ENCODE measurements around the gene IGF1.

IGF1 gene

DNA sequence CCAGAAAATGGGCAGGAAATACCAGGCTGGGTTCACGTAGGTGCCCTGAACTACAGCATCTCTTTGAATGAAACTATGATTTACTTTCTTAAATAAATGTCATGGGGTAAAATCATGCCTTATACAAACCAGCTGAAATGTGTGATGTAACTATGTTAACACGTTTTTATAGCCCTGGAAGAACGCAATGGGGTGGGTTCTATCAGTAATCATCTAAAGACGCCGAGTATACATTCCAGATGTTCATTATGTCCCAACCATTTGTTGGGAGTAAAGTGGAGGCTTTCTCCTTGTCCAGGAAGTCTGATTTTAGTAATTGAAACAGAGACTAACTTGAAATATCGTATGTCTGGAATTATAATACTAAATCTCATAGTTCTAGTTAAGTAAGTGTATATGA is 16.2 kb upstream of the IGF1 start:
- peak; percentile 35 for DNase-seq (ENCODE audit: low read depth)

DNA sequence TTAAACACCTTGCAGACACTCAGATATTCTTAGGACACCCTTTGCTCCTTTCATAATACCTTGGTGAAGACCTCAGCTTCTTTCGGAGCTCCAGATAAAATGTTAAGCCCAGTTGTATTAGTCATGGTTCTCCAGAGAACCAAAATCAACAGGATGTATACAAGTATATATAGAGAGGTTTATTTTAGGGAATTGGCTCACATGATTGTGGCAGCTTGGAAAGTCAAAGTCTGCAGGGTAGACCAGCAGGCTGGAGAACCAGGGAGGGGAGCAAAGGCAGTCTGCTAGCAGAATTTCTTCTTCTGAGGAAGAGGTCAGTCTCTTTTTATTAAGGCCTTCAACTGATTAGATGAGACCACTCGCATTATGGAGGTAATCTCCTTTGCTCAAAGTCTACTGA is 6.9 kb upstream of the IGF1 start:
- no peak for DNase-seq (ENCODE audit: low read depth)

GRCh38 chr12:102486153-102486552 is 5.8 kb upstream of the IGF1 start:
- DNase-seq (ENCODE audit: low read depth): no peak

DNA sequence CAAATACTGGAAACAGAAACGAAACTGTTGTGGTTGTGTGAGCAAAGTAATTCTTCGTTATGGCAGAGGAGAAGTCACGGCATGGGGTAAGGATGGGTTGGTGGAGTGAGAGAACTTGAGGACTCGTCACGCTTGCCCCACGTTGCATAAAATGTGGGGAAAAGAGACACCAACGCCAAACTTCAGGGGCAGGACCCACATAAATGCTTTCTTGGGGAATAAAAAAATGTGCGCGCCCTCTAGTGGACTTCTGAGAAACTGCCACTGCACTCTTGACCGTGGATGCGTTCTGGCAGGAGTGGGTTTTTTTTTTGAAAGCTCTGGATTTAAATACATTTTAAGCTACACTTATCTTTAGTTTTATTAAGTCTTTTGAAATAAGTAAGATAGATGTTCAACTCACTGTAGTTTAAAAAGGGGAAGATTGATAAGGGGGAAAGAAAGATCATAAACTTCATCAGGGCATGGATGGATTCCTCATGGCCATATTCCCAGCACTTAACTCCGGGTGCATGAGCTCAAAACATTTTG is 4.1 kb upstream of the IGF1 start:
- peak; percentile 44 for DNase-seq (ENCODE audit: low read depth)

- no peak for DNase-seq (ENCODE audit: low read depth)
These were observed 3.7 kb upstream of the IGF1 start for GRCh38 chr12:102484017-102484416.

DNA sequence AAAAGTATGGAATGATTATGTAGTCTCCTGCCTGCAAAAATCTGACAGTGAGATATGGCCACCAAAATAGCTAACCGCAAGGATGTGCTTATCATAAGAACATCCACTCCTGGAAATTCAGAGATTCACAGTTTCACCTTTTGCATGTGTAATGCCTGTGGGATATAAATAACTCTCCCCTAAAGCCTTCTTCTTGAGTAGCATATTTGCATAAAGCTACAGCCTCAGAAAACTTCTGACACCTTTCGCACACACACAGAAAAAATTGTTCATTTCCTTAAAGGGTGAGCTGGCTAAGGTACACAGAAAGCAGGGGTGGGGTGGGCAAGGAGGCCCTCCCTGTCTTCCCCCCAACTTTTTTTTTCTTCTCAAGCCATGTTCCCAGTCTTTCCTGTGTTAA is 3.1 kb upstream of the IGF1 start:
- no peak for DNase-seq (ENCODE audit: low read depth)

- DNase-seq (ENCODE audit: low read depth): no peak
These were observed 1.5 kb upstream of the IGF1 start for GRCh38 chr12:102481705-102482425.

- no peak for DNase-seq (ENCODE audit: low read depth)
These were observed 424 bp downstream of the IGF1 start for GRCh38 chr12:102479939-102480338.

DNA sequence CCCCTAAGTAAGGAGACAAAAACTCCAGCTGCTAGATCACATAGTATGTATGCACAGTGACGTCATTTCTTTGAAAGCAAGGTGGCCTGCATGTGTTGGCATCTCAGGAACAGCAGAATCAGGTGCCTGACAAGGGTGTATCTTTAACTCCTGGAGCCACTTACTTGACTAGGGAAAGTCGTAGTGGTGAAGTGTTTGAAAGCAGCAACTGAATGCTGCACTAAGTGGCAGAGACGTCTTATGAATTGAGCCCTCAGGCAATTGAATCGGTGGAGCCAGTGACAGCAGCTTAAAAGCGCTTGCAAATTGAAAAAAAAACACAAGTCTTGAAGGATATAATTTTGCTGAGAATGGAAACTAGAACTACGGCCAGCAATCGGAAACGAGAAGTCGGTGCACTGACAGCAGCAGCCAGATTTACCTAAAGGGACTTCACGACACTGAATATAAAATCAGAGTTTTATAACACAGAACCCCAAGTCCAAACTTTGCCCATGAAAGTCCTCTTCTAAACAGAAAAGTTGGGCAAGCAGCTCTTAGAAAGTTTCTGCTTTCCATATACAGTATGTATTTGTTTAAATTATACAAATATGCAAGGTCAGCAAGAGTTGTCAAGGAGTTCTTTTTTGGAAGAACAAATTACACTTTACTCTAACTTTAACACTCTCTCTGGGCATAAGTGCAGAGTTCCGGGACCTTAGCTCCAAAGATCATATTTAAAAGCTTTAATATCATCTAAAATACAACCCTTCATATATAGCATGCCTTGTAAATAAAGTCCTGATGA is 1.1 kb downstream of the IGF1 start:
- DNase-seq (ENCODE audit: low read depth): no peak

DNA sequence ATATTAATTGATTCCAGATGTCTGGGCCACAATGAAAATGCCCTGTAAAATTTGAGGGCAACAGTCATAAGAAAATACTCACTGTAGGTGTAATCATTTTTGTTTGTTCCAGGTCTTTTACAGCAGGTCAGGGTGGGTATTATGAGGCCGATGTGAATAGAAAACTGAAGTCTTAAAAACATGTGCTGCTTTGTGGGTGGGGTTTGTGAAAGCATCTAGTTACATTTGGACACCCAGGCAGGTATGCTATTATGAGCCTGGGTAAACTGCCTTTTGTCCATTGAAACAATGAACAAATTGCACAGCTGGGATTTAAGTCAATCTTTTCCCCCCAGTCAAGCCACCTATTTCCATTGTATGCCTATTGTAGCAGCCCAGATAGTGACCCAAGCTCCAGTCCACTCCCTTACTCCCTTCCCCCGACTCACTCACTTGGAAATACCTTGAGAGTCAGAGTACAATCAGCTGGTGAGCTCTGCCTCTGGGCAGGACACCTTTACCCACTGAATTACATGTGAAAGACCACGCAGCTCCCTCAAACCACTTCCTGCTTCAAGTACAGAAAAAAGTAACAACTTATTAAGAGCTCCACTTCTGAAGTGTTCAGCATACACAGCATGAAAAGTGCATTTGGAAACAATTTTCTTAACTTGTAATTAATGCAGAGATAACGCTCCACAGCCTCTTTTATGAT is 1.8 kb downstream of the IGF1 start:
- DNase-seq (ENCODE audit: low read depth): no peak

- no peak for DNase-seq (ENCODE audit: low read depth)
These were observed 5.0 kb downstream of the IGF1 start for GRCh38 chr12:102475355-102475754.

GRCh38 chr12:102474438-102475064 is 5.8 kb downstream of the IGF1 start:
- no peak for DNase-seq (ENCODE audit: low read depth)

DNA sequence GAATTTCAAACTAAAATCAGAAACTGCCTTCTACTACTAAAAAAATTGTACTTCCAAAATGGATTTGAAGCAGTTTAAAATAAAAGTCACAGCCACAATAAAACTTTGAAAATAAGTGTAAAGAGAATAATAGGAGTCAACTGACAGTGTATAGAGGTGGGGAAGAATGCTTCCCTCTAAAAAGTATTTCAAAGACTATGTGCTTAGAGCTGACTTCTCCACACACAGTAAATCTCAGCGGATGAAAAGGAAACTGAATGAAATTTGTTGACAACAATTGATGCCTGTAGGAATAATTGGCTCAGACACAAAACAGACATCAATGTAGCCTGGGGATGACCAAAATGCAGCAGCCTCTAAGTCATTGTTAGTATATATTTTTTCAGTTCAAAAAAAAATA is 7.9 kb downstream of the IGF1 start:
- no peak for DNase-seq (ENCODE audit: low read depth)

GRCh38 chr12:102471556-102471955 is 8.8 kb downstream of the IGF1 start:
- no peak for DNase-seq (ENCODE audit: low read depth)

- DNase-seq (ENCODE audit: low read depth): no peak
These were observed 9.4 kb downstream of the IGF1 start for GRCh38 chr12:102470945-102471344.

DNA sequence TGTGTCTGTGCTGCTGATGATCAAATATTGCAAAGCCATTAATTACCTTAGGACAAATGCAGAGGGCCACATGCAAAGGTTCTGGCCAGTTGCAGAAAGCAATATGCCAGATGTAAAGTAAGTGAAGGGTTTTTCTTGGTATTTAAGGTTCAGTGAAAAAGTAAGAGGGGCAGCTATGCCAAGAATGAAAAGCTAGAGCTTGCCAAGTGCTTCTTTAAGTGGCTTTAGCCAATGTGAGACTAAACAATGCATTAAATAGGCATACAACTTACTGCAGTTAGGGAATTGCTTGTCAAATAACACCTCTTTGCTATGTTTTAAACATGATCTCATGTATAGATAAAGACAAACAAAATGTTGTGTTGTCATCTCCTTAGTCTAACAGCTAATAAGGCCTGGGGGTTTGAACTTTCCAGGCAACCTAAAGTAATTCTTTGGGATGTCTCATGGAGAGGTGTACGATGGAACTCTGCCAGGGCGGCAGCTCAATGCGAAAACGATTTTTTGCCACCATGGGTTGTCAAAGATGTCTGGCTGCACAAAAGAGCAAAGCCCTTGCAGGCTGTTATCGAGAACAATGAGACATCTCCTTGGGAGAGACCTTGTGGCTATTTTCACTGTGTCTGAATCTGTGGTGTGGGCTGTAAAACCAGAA is 12.0 kb downstream of the IGF1 start:
- no peak for DNase-seq (ENCODE audit: low read depth)

- DNase-seq (ENCODE audit: low read depth): no peak
These were observed 14.4 kb downstream of the IGF1 start for GRCh38 chr12:102465762-102466560.

- DNase-seq (ENCODE audit: low read depth): no peak
These were observed 16.6 kb downstream of the IGF1 start for GRCh38 chr12:102463659-102464249.

DNA sequence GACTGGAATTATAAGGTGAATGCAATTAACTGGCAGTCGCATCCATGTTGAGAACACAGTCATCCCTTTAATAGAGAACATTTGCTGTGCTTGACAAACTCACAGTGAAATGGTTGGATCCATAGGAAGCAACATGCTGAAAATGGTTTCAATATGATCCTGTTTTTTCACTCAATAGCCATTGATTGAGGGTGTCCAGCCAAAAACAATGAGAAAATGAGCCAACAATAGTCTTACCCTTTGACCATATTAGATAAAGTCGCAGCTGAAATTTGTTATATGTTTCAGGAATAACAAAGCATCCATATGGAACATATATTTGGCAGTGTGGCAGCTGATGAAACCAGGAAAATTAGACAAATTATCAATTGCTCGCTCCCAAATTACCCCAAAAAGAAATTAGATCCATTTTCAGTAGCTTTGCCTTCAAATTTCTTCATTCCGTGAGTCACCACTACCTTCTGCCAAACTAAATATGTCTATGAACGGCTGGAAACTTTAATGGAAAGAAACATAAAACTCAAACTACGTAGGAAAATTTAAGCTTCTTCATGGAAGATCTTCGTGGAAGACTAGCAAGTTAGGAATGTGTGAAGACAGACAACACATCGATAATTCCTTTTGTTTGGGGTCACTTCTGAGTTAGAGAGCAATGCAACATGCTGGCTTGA is 17.4 kb downstream of the IGF1 start:
- DNase-seq (ENCODE audit: low read depth): no peak

DNA sequence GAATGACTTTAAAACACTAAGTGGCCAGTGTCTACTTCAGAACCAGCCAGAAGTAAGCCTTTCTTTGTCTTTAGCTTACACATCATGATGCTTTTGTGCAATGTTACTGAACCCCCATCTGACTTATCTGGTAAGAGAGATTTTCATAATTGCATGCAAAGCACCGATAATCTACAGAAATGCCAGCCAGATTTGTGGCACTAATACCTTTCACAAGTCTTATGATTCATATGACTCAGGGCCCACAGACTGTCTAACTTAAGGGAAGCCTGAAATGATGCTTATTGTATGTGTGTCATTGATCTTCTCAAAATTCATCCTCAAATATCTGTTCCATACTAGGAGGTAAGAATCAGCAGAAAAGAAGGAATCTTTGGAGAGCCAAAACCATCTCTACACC is 18.0 kb downstream of the IGF1 start:
- no peak for DNase-seq (ENCODE audit: low read depth)
